Stimulated activated CD4-positive, alpha-beta T cell treated with anti-CD3 and anti-CD28 coated beads, Interleukin-15, amount 100 ng/mL, for 1 hour (primary cell): ENCODE measurements around the gene TSPAN8.
"Not testable (repeated sequence)": the region's sequence is repeated elsewhere in the genome, so short reads cannot be mapped to it uniquely, and the experiment has no call there.

ENCODE experiments used
- DNase-seq, 2 donors: peaks; one replicate each; pipeline ENCODE4 v3.0.0-alpha.2; 2020; ENCODE audit warnings: low read depth in 1 of 2, low spot score in 1 of 2

Gene TSPAN8

DNA sequence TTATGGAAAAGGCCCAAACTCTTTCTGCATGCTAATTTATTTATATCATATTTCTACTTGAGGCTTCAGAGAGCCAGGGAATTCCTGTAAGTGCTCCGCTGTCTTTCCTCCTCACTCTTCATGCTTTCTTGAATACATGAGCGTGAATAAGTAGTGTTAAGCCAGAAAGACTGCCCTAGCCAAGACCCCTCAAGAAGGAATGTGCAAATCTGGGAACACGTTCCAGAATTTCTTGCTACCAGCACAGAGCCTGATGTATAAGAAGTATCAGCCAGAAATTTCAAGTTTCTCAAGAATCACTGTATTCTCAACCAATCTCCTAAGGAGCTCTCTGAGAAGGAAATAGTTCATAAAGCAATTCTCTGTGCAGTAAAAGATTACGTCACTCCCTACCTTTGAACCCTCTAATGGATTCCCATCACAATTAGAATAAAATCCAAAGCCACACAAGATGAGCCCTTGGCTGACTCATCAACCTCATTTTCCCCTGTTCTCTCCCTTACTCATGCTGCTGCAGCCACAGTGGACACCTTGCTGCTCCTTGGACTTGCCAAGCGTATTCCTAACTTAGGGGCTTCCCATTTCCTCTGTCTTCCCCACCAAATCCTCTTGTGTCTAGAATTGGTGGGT, 6.9 kb upstream of the TSPAN8 start:
- no peak for DNase-seq

DNA sequence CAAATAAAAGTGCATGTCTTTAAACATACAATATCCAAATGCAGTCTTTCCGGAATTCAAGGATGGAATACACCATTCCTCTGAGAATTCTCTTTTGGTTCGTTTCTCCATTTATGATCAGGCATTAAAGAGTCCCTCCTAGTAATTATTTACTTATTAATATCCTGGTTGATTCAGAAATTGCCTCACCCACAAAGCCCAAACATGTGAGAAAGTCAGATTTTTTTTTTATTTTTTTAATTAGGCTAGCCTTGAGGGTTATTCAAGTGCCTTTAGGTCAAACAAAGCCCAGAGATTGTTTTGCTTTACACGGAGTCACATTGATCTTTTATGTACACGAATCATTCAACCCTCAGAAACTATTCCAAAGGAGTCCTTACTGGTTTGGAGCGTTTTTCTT, 6.4 kb upstream of the TSPAN8 start:
- DNase-seq = no peak

DNA sequence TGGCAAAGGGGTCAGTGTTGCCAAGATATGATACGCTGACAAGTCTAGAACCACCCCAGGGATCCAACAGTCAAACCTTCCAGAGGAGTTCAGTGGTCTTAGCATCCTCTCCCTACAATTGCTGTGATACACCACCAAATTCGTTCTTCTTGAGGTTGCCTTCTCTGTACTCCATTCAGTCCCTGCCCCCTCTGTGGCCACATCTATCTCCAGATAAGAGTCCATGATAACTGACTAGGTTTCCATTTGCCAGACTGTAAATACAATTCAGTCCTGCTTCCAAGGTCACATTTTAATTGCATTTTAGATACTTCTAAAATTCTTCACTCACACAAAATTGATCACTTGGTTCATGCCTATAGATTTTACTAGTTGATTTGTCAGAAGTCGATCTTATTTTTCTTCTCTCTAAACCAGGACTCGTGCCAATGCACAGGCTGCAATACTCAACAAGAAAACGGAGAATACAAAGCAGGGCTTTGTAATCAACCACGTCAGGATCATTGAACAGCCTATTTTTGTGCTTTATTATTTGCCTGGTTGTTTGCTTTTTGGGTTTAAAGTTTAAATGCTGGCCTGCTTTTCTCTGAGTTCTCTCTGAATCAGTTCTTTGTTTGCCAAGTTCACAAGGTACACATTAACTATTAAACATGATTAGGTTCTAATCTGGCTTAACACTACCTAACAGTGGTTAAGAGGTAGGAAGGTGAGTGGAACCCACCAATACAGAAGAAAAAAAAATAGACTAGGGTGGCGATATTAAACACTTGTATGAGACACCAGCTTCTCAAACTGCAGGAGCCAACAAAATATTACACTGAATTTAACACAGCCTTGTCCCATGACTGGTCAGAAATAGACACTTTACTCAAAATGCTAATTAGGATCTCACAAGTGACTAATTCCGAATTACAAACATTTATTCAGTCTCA, 5.3 kb upstream of the TSPAN8 start:
- DNase-seq = no peak

DNA sequence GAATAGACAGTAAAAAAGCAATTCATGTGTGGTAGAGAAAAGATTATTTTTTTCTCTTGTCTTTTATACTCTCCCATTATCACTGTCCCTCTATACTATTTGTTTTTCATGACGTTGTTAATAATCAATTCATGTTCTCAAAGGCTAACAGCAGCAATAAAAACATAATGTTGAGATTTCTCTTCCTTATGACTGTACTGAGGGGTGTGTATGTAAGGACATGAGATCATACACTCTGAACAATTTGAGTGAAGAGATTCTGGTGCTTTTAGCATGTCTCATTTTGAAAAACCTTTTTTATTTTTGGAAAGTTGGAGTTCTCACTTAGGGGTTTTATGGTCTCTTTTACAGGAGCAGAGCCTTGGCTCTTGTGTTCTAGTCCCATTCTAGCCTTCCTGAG, 3.8 kb upstream of the TSPAN8 start:
- DNase-seq = no peak

DNA sequence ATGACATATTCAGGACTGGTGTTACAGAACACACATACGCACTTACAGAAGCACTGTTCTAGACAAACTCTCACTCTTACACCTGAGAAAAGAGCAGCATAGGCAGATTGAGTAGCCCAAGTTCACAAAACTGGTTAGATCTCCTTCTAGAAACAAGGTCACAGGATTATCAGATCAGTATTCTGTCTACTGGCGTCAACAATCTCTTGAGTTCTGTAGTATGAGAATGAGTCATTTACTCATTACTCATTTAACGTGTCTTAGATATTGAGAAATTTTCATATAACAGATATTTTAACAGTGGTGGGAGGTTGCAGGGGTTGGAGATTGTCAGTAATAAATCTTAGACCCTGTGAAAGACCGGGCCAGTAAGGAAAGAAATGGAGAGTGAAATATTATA, 2.8 kb upstream of the TSPAN8 start:
- DNase-seq = no peak

DNA sequence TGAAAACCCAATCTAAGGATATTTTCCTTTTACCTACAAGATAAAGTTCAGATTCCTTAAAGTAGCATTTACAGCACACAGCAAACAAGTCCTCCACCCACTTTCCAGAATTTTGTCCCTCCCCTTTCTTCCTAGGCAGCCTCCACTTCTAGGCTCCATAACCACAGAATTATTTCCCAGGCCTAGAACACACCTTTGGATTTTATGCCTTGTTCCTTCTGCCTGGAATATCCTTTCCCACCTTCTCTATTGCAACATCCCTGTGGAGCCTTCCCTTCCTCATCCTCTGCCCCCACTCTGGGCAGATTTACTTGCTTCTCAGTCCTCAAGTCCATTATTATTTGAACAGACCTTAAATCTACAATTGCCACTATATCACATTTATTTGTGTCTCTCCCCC, 2.1 kb upstream of the TSPAN8 start:
- DNase-seq = no peak

DNA sequence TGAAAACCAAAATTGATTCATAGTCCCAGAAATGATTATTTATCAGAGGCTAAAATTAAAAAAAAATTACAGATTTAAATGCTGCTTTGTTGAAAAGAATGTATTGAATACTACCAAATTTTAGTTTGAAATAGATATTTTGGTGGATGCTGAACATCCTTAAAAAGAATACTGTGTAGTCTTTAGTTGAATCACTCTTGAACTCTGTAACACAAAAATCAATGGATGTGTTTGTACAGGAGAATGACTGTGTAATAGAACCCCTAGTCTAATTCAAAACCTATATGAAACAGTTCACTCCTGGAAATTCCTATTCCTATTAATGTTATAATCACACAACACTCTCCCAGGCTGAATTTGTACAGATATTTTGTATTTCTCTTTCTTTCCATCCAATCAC, 1.5 kb upstream of the TSPAN8 start:
- DNase-seq = no peak

DNA sequence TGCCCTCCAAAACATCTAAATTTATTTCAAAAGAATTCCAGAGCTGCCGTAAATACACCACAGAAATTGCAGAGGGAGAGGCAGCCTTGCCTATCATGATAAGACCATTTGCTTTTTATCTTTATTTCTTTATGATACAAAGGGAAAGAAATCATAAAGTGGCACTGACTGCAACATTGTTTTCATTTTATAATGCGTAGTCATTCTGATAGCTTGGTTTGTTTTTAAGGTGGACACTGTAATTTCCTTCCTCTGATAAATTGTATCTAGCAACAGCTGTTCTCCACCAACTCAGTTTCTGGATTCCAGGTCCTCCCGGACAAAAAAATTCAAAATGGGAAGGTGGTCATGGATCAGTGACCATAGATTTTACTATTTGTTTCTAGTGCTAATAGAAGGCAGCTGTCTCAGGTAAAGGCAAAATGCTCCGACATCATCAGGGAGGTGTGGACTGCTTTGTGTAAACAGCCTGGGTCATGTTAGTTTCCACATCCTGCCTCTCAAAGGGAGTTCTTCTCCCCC, 623 bp upstream of the TSPAN8 start:
- no peak for DNase-seq

DNA sequence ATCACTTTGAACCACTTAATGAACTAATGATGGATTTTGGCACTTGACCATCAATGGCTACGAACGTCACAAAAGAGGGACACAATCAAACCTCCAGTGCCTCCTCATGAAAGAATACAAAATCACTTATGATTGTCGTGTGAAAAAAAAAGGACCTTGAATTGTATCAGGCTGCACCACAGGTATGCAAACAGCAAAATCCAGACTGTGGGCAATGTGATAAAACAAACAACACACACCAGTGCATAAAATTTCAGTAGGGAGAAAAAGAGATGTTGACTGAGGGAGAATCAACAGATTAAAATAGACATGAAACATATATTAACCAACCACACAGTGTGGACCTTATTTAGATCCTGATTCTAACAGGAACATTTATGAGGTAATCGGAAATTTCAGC, 2.6 kb downstream of the TSPAN8 start:
- DNase-seq = no peak

DNA sequence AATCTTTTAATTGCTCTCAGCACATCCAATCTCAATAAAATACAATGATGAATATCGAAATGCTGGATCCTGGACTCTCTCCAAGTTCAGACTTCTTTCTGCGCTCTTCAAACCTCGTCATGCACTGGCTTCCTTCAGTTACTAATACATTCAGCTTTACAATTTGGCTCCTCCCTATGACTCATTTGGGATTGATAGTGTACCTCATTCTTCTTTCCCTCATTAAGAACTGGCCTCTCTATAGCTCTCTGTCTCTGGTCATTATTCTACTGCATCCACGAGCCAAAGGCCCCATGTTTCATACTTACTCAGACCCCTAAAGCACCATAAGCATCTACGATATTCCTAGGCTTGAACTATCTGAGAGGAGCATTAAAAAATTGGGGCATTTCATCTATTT, 4.9 kb downstream of the TSPAN8 start:
- no peak for DNase-seq

DNA sequence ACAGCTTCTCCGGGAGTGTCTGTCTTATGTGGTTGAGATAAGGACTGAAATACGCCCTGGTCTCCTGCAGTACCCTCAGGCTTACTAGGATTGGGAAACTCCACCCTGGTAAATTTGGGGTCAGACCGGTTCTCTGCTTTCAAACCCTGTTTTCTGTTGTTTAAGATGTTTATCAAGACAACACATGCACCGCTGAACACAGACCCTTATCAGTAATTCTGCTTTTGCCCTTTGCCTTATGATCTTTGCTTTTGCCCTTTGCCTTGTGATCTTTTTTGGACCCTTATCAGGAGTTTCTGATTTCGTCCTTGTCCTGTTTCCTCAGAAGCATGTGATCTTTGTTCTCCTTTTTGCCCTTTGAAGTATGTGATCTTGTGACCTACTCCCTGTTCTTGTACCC, 7.8 kb downstream of the TSPAN8 start:
- DNase-seq = not testable (repeated sequence)

DNA sequence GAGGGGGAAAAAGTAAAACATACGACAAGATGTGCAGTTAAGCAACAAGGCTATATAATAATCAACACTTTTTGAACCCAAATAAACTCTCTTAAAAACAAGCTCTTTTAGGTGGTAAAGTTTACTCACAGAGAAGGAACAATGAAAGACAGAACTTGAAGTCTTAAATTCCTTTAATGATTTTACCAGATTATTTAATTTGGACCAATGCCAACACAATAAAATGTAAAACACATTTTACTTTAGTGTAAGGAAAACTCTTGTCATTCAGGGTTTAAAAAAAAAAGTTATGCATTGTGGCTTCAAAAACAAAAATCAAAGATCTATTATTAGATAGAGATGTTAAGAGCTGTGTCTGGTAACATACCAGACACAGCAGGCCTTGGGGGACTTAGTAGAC, 13.1 kb downstream of the TSPAN8 start:
- no peak for DNase-seq

DNA sequence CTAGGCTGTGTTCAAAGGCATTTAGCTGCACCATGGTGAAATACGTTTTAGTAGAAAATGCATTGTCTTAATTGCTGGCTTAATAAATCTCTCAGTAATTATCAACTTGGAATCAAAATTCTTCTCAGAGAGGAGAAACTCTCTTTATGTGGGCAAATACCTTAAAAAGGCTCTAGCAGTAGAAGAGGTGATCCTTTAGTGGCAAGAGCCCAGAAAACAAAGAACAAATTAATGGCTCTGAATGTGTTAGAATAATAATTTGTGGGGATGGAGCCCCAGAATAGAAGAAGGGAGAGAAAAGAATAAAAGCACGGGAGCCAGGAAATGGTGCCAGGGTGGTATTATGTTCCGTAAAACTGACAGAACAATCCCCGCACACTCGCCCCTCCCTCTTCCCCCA, 14.8 kb downstream of the TSPAN8 start:
- no peak for DNase-seq

DNA sequence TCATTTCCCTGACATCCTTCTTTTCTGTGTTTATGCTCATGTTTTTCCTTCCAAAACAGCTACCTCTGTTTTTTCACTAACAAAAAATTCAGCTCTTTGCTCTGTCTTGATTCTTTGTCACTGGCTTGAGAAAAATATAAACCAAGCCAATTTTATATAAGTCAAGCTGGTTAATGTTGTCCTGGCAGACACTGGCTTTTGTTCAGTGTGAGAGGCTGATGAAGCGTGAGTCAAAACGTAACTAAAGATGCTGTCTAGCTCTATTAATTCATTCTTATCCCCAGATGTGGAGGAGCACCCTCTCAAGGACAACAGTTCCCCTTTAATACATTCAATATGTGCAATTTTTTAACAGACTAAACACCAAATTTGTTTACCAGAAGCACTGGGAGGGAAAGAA, 15.8 kb downstream of the TSPAN8 start:
- DNase-seq = no peak

DNA sequence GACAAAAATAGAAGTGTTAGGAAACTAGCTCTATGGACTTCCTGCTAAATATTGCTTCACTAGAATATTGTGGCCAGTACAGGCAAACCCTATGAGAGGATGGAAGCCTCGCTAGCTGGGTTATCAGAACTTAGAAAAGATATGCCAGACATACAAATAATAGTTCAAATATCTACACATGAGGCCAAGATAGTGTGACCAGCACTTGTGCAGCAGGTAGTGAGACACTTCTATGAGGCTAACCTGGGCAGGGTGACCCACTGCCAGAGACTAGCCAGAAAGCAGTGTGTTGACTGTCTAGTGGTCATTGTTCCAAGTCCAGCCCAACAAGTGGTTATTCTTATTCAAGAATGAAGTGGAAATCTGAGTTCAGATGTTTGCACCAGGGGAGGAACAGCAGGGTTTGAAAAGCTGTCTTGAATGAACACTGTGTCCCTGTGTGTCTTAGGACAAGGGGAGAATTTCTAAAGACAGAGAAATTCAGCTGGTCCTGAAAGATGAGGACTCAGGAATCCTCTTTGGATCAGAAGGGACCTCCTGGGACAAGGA, 16.3 kb downstream of the TSPAN8 start:
- no peak for DNase-seq

DNA sequence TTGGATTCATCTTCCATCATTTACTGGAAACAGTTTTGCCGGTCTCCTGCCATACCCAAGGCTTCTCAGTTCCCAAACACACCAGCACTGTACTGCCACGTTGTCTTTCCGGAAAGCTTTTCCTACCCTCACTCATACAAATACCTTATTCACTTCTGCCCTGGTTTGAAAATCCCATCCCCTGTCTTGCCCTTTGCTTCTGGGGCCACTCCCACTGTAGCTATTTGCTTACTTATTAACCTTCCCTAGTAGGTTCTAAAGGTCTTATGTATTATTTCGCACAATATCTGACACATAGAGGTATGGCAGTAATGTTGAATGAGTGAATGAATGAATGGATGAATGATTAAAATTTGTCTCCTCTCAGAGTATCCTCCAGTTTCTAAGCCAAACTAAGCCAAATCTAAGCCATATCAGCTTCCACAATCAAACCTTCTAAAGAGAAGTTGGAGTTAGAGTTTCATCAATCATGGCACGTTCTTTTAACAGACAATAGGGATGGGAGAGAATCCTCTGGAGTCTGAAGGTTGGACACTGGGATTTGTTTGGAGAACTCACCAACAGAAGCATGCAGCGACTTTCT, 18.6 kb downstream of the TSPAN8 start:
- no peak for DNase-seq

DNA sequence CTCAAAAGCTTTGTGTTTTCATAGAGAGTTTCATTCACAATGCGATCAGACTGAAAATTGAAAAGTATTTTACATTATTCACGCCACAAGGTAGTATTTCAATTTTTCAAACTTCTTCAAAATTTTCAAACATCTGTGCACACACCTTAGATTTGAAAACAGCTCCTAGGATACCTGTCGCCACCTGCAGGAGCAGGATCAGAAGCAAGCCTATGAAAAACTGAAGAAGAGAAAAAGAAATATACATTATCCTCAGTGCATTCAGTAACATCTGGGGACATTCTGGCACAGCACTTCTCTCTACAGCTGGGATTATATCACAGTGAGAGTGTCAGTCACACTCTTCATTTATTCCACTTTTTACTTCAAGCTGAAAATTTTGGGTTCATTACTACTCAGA, 19.8 kb downstream of the TSPAN8 start:
- no peak for DNase-seq

DNA sequence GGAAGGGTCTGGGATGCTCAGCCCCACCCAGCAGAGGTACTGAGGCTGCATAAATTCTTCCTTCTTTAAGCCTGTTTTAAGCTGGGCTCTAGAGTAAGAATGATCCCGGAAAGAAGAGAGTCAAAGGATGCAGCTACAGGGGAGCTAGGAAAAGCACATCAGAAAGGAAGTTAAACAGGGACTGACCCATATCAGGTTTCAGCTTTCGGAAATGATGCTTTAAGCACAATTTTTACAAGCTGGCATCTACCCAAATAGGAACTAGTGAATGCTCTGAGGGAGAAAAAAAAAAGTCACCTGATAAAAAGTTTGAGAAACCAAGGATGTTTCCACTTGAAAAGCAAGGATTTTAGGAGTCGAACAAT, 22.0 kb downstream of the TSPAN8 start:
- DNase-seq = no peak

DNA sequence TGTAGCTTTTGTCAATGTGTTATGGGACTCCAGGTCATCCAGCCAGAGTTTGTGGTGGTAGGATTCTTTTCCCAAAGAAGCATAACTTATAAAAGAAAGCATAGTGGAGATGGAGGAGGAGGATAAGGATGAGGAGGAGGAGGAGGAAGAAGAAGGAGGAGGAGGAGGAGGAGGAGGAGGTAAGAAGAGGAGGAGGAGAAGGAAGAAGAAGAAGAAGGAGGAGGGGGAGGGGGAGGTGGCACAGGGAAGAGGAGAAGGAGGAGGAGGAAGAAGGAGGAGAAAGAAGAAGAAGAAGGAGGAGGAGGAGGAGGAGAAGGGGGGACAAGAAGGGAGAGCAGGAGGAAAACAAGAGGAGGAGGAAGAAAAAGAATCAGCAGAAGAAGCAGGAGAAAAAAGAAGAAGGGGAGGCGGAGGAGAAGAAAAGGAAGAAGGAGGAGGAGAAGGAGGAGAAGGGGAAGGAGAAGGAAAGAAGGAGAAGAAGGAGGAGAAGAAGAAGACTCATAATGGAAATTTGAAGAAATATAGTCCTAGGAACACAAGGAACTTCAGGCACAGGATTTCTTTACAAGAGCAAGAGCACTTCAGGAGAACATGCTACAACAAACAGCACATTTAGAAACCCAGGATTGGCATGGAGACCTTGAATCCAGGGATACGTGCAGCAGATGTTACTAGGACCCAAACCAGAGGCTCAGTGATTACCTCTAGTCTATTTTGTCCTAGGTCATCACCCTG, 22.6 kb downstream of the TSPAN8 start:
- no peak for DNase-seq

DNA sequence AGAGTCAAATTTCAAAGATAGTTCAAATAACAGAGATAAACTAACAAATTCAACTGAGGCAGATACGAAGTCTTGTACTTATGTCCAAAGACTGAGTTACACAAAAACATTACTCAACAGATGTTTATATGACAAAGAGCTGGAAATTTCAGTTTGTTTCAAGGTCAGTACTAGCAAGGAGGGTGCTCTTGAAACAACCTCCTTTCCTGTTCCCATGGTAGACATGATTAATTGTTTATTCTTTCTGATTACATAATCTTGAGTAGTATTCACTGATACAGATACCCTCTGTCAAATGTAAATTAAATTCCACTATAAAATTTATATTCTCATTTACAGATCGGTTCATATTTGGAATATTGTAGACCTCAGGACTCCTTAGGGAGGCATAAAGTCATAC, 23.4 kb downstream of the TSPAN8 start:
- DNase-seq = no peak

DNA sequence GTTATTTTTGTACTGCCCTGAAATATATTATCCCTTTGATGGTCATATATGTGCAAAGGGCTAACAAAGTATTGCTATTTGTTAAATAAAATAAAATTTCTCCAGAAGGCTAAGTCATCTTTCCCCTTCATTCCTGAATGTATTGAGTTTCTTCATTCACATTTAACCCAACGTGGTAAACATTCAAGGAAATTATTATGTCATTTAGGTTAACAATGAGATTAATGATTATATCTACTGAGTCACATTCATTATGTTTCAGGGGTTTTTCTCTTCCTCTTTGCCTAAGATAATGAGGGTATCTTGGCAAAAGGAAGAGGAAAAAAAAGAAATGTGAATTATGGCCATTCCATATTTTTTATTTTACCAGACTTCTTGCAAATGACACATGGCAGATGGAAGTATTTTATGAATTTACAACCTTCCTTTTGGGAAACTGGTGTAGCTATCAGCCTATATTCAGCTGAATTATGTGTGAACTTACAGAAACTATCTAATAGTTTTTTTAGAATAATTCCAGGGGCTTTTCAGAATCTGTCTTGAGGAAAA, 27.2 kb downstream of the TSPAN8 start:
- no peak for DNase-seq
